HL-60 (cell line): ENCODE data around the gene ZNF789.

Experiments
- DNase-seq, 2 experiments: peaks; one replicate each; pipeline ENCODE4 v3.0.0-alpha.2; 2010 to 2020; ENCODE audit warnings: low read depth in 1 of 2, low spot score in 1 of 2
- H3K27ac ChIP-seq: fragments of 250-450 bp; sonication (Bioruptor Pico); replicated peaks from 2 replicates; pipeline ENCODE4 v1.5.1; 2020; ENCODE audit warnings: mild to moderate bottlenecking, moderate library complexity
- H3K27me3 ChIP-seq: fragments of 250-450 bp; sonication (Bioruptor Pico); 2 replicates; pipeline ENCODE4 v1.5.1; 2021; ENCODE audit warnings: mild to moderate bottlenecking, moderate library complexity; ENCODE audit not compliant: insufficient read depth, poor library complexity, severe bottlenecking
- H3K4me3 ChIP-seq: replicated peaks from 2 replicates; pipeline ENCODE4 v1.5.1; 2011; ENCODE audit warnings: mild to moderate bottlenecking, control low read depth, low read length; ENCODE audit not compliant: insufficient read depth
- GABPA ChIP-seq: IDR thresholded peaks from 2 replicates; pipeline ENCODE4 v1.6.1; 2012; ENCODE audit warnings: low read depth
- POLR2AphosphoS5 ChIP-seq: IDR thresholded peaks from 2 replicates; pipeline ENCODE4 v1.6.1; 2012; ENCODE audit warnings: low read depth
- SPI1 ChIP-seq: IDR thresholded peaks from 2 replicates; pipeline ENCODE4 v1.6.1; 2012; ENCODE audit warnings: low read depth, mild to moderate bottlenecking, borderline replicate concordance
- TF ChIP-seq, protein P1 (sequence below): IDR thresholded peaks from one replicate; pipeline ENCODE4 v1.5.1; 2011; ENCODE audit warnings: low read length, control low read depth, inconsistent platforms; ENCODE audit not compliant: insufficient read depth
- TF ChIP-seq, protein P2 (sequence below): IDR thresholded peaks from 2 replicates; pipeline ENCODE4 v1.6.1; 2012; ENCODE audit warnings: low read depth; ENCODE audit not compliant: insufficient replicate concordance

ZNF789 gene

DNA sequence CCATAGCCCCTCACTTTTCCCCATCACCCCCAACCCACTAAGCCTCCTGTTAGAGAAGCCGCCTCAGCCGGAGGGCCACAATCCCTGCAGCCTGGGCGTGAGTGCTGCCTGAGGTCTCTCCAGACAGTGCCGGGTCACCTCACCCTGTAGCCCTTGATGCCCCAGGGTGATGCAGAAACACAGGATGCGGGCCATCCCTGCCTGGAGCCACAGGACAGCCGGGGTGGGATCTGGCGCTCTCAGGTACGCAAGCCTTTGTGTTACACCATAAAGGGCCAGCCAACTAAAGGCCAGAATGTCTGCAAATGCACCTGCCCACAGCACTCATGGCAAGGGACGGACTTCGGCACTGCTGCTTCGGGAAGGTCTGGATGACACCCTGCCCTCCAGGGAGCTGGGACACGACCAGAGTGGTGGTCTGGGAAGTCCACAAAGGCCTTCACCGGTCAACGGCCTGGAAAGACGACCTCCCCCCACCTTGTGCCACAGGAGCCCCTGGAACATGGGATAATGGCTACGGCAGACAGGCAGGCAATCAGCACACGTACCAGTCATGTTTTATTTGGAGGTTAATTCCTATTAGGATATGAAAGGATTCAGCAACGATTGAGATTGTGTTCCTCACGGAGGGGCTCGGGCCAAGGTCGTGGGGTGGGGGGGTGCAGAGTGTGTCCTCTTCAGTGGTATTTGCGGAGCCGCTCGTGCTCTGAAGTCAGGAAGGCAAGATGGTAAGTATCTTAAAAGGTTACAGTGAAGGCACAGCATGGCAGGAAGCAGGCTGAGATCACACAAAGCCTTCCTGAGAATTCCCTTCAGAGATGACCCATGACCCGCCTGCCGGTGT is 14.8 kb upstream of the ZNF789 start:
- TF ChIP-seq POLR2AphosphoS5, result no peak; the same call in 1 of the 2 replicates
- TF ChIP-seq GABPA, result no peak
- TF ChIP-seq, protein P1, sequence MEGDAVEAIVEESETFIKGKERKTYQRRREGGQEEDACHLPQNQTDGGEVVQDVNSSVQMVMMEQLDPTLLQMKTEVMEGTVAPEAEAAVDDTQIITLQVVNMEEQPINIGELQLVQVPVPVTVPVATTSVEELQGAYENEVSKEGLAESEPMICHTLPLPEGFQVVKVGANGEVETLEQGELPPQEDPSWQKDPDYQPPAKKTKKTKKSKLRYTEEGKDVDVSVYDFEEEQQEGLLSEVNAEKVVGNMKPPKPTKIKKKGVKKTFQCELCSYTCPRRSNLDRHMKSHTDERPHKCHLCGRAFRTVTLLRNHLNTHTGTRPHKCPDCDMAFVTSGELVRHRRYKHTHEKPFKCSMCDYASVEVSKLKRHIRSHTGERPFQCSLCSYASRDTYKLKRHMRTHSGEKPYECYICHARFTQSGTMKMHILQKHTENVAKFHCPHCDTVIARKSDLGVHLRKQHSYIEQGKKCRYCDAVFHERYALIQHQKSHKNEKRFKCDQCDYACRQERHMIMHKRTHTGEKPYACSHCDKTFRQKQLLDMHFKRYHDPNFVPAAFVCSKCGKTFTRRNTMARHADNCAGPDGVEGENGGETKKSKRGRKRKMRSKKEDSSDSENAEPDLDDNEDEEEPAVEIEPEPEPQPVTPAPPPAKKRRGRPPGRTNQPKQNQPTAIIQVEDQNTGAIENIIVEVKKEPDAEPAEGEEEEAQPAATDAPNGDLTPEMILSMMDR, result no peak
- TF ChIP-seq, protein P2, sequence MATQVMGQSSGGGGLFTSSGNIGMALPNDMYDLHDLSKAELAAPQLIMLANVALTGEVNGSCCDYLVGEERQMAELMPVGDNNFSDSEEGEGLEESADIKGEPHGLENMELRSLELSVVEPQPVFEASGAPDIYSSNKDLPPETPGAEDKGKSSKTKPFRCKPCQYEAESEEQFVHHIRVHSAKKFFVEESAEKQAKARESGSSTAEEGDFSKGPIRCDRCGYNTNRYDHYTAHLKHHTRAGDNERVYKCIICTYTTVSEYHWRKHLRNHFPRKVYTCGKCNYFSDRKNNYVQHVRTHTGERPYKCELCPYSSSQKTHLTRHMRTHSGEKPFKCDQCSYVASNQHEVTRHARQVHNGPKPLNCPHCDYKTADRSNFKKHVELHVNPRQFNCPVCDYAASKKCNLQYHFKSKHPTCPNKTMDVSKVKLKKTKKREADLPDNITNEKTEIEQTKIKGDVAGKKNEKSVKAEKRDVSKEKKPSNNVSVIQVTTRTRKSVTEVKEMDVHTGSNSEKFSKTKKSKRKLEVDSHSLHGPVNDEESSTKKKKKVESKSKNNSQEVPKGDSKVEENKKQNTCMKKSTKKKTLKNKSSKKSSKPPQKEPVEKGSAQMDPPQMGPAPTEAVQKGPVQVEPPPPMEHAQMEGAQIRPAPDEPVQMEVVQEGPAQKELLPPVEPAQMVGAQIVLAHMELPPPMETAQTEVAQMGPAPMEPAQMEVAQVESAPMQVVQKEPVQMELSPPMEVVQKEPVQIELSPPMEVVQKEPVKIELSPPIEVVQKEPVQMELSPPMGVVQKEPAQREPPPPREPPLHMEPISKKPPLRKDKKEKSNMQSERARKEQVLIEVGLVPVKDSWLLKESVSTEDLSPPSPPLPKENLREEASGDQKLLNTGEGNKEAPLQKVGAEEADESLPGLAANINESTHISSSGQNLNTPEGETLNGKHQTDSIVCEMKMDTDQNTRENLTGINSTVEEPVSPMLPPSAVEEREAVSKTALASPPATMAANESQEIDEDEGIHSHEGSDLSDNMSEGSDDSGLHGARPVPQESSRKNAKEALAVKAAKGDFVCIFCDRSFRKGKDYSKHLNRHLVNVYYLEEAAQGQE, result no peak
- TF ChIP-seq SPI1, result no peak
- H3K4me3 ChIP-seq, result no peak overlapping the region
- no peak for DNase-seq
- H3K27ac ChIP-seq, result no peak overlapping the region
- no peaks in the 10 kb centered on the region for H3K27me3 ChIP-seq

DNA sequence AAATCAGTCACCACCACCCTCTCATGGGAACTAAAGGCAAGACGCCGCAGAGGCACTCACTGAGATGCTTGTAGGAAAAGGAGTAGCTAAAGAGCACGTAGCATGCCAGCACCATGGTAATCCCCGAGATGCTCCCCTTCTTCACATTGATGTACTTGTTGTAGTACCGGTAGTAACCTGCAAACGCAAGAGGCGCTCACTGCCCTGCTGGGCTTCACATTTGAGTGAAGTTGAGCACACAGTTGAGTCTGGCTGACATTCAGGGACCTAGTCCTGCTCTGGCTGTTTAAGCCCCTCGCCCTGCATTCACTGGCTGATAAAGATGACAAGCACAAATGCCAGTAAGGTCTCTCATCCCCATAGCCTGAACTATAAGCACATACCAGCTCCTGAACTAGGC is 13.6 kb upstream of the ZNF789 start:
- DNase-seq, result peak in 1 of 2 experiments; percentile 56
- TF ChIP-seq, protein P1, result peak; percentile 54
- TF ChIP-seq GABPA, result no peak
- no peak overlapping the region for H3K4me3 ChIP-seq
- H3K27me3 ChIP-seq, result no peaks in the 10 kb centered on the region
- no peak overlapping the region for H3K27ac ChIP-seq

DNA sequence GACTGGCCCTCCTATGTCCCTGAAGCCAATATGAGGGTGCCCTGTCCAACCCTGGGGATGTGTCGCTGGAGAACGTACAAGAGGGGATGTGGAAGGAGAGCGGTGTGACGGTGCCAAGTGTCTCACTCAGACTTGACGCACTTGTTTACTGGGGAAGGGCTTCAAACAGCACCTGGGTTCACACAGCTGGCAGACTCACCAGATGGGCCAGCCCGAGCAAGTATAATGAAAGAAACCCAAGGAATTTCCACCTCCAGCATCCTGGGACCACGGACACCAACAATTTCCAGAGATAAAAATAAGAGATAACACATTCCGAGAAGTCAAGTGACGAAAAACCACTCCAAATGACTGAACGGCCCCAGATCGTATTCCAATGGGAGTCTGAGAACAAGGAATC is 12.0 kb upstream of the ZNF789 start:
- no peak for DNase-seq
- H3K27ac ChIP-seq, result no peak overlapping the region

More for the DNA sequence above, 12.0 kb upstream of the ZNF789 start:
- Histone ChIP-seq H3K27me3 (no peaks in the 10 kb centered on the region), H3K4me3 (no peak overlapping the region)
- TF ChIP-seq GABPA (no peak), SPI1 (no peak), POLR2AphosphoS5 (no peak)
- TF ChIP-seq, protein P2, result no peak
- TF ChIP-seq, protein P1, result no peak
